Non-pigmented ciliary epithelial cell (primary cell): ENCODE data around the gene TFPI2.
A peak's percentile ranks its signal among the peaks of the same experiment; 100 is the strongest.

Experiments
- DNase-seq: peaks from one replicate; pipeline ENCODE4 v3.0.0-alpha.2; 2010; ENCODE audit warnings: low read depth

TFPI2 gene

GRCh38 chr7:93910076-93910994, 19.8 kb upstream of the TFPI2 start:
- no peak for DNase-seq

GRCh38 chr7:93906267-93906666, 15.7 kb upstream of the TFPI2 start, which contains the start of gene GNGT1:
GNGT1 (plus strand) TSS chr7:93906567; CDS start chr7:93906747, 180 bp downstream.
- no peak for DNase-seq

- DNase-seq: no peak
Observed at GRCh38 chr7:93902777-93903423, 12.3 kb upstream of the TFPI2 start.

- no peak for DNase-seq
Observed at GRCh38 chr7:93897680-93898079, 7.1 kb upstream of the TFPI2 start.

DNA sequence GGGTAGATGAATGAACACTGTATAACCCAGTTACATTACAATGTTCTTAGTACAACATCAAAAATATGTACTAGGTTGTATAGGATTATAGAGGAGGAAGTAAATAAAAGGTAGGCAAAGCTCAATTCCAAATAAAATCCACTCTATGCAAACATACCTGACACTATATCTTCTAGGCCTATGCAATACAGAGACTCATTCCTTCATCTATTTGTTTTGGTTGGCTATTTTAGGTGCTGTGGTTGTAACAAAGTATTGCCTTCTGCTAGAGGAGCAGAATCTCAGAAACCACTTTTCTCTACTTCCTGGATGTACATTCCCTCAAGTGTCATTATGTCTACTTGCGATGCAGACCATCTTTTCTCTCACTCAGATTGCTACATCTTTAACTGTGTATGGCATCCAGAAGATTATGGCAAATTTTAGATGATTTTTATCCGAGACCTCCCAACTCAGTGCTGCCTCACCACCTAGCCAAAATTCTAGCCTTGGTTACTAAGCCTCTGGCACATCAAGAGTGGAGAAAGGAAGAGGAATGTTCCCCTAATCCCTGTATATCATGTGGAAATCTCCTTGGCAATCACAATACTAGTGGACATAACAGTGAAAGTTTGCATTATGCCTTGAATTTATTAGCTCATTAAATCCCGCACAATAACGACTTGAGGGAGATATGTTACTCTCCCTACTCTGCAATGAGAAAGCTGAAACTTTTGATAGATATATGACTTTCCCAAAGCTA, 5.5 kb upstream of the TFPI2 start:
- DNase-seq: no peak

DNA sequence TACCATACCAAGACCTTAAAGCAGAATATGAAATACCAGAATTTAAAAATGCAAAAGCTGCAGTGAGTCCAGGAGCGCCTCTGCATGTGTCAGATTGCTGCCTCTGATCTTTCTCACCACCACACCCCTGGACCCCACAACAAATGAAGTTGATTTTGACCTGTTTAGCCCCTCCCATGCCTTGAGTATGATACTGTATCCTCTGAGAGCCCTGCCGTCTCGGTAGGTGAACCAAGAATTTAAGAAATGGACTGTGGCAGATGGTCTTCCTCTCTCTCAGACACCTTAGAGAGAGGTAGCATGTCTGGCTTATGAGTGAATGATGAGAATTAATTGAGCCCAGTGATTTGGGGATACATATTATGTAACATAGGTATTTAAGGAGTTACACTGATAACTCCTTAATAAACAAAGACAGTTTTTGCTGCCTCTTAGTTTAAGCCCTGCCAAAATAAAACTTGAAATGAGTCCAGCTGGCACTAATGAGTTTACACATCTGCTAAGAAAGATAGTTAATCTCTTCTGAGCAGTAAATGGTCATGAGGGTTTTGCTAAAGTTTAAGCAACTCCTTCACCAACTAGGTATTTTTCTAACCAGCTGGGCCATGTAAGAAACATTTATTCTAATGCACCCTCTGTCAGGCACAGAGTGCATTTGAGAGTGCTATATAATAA, 4.5 kb upstream of the TFPI2 start:
- DNase-seq: no peak

GRCh38 chr7:93894426-93894825, 3.9 kb upstream of the TFPI2 start:
- DNase-seq: no peak

GRCh38 chr7:93890041-93890463, 501 bp downstream of the TFPI2 start:
- no peak for DNase-seq

- peak; percentile 60 for DNase-seq
Observed at GRCh38 chr7:93889261-93889660, 1.3 kb downstream of the TFPI2 start.

DNA sequence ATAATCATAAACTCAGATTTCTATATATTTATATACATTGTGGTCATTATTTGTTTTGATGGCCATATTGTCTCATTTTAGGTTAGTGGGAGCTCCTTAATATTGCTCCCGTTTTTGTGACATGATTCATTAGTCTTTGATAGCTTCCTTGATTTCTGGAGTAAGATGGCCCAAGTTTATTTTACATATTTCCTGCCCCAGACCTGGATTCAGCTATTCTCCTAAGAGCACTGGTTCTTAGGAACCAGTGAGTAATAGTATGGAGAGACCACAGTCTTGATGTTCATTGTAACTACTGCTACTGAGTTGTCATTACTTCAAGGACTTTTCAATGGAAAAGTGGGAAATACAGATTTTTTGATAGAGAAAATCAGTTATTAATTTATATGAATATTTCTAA, 6.0 kb downstream of the TFPI2 start:
- DNase-seq: no peak

- DNase-seq: no peak
Observed at GRCh38 chr7:93883917-93884345, 6.6 kb downstream of the TFPI2 start.

DNA sequence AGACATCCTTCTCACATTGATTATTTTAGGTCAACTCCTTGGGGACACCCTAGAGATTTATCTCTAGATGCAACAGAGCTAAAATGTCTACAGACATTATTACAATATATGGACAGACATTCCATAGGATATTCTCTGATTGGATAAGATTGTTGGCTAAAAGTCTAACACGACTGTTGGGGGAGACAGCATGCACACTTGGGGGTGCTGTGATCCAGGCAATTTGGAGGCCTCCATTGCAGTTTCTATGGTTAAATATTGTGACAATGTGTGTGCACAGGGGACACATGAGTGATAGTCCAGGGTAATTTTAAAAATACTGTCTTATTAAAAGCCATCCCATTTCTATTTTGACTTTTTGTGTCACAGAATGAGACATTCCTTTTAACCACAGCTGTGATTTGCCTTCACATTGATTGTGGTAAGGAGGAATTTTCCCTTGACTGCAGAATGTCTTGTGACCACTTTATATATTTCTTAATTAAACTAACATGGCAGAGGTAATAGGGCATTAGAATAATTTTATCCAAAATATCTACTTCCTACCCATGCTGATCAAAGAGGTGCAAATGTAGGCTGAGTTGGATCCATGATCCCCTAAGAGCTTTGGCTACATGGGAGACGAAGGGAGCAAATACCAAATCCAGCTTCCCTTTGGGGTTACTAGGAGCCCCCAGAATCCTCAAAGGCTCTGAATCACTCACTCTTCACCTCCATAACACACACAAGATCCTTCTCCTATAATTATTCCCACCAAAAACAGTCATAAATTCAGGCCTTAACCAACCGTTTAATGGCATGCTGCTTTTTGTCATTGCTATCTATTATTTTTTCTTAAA, 7.3 kb downstream of the TFPI2 start:
- DNase-seq: no peak

DNA sequence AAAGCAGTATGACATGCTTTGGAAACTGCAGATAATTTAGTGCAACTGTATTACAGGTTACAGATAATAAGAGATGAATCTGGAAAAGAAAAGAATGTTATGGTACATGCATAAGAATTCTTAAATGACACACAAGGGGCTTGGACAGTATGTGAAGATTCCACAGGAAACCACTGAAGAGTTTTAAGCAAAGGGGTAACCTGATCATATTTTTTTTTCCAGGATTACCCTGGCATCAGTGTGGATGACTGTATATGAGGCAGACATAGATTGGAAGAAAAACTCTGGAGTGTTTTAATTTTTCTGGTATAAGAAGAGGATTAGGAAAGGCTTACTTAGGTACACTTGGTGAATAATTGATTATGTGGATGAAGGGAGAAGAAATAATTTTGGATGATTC, 8.1 kb downstream of the TFPI2 start:
- DNase-seq: no peak

DNA sequence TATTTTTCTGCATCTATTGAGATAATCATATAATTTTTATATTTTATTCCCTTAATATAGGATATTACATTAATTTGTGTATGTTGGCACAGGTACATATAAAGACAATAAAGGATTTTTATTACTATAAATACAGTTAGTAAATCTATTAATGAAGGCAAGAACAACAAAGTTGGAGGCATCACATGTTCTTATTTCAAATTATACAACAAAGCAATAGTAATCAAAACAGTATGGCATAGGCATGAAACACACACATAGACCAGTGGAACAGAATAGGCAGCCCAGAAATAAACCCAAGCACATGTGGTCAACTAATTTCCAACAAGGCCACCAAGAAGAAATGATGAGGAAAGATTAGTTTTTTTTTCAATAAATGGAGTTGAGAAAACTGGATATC, 11.2 kb downstream of the TFPI2 start:
- DNase-seq: no peak

DNA sequence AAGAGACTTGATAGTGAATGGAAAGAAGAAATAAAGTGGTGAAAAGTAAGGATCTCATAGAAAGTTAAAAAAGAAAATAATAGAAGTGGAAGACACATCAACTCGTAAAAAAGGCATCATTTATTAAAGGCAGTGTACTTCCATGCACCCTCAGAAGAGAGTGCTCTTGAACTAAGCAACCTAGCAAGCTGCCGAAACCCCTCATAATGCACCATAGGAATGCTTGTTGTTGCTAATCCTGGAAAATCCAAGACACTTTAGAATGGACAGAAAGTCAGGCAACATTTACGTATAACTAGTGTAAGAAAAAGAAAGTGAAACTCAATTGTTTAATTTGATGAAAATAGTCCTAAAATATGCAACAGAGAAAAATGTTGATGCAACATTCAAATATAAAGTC, 12.8 kb downstream of the TFPI2 start:
- no peak for DNase-seq

DNA sequence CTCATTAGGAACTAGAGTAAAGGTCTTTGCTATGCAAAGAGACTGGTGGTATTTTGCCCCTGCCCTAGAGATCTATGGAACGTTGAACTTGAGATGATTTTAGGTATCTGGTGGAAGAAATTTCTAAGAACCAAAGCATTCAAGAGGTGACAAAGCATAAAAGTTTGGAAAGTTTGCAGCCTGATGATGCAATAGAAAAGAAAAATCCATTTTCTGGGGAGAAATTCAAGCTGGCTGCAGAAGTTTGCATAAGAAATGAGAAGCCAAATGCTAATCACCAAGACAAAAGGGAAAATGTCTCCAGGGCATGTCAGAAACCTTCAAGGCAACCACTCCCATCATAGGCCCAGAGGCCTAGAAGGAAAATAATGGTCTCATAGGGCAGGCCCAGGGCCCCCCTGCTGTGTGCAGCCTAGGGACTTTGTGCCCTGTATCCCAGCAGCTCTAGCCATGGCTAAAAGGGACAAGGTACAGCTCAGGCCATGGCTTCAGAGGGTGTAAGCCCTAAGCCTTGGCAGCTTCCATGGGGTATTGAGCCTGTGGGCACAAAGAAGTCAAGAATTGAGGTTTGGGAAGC, 16.5 kb downstream of the TFPI2 start:
- no peak for DNase-seq

DNA sequence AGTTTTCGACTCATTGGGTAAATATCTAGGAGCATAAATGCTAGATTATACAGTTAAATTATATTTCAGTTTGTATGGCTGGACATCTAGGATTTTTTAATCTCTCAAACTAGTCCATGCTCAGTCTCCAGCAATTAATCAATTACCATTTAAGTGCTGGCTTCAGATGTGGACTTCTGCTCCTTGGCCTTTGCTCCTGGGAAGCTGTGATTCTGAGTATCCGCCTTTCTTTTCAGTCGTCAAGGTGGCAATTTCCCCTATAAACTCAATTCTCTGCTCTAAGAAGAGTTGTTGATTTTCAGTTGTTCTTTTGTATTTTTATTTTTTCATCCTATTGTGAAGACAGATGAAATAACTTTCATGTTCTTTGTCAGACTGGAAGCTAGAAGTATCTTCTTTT, 23.7 kb downstream of the TFPI2 start:
- DNase-seq: no peak

- no peak for DNase-seq
Observed at GRCh38 chr7:93862651-93863050, 27.9 kb downstream of the TFPI2 start.

DNA sequence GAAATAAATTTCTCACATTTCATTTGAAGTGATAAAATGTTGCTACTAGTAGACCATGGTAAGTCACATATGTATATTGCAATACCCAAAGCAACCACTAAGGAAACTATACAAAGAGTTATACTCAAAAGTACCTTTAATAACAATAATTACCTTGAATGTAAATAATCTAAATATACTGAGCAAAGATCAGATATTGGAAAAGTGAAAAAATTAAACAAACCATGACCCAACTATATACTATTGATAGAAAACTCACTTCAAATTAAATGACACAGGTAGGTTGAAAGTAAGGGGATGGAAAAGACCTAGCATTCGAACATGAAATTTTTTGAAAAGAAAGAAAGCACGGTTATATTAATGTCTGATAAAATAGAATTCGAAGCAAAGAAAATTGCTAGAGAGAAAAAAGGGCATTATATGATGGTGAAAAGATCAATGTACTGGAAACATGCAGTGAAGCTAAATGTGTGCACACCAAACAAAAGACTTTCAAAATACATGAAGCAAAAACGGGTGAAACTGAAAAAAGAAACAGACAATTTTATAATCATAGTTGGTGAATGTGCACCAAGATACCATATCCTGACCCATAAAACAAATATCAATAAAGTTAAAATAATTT, 29.1 kb downstream of the TFPI2 start:
- no peak for DNase-seq

DNA sequence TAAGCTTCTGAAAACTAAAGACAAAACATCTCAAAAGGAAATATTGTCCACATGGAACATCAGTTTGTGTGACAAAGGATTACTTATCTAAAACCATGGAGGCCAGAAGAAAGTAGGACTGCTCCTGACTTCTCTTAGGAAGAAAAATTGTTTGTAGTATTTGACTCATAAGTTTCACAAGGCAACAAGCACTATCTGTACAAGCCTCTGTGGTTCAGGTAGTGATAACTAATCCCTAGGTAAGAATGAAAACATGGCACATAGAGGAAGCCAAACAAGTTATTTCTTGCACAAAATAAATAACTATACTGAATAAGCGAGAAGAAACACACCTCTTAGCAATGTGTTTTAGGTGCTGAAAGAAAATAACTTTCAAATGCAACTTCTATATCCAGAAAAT, 30.3 kb downstream of the TFPI2 start:
- DNase-seq: no peak
